Measurements from ENCODE around the gene WDR18. TPM values are rescaled to one million over a fixed set of nuclear protein-coding genes. Genes with fewer than 3 reads are reported as not detected.

The WDR18 gene
- total RNA-seq, 2 donors from 2014 or later, result 18.2 to 42.8 TPM

DNA sequence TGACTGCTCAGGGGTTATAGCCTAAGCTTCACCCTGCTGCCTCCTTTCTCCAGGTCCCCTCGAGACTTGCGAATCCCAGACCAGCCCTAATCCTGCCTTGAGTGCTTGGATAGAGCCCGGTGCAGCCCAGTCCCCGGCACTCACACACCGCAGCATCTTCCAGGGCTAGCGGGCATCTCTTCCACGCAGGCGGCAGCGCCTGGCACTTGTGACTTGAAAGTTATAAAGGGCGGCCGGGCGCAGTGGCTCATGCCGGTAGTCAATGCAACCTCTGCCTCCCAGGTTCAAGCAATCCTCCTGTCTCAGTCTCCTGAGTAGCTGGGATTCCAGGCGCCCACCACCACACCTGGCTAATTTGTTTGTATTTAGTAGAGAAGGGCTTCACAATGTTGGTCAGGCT is 1.9 kb downstream of the WDR18 start:
- H3K36me3 Mint-ChIP-seq (ENCODE audit: low read depth), result no peaks in the 10 kb centered on the region
- H3K4me3 Mint-ChIP-seq, result peak overlapping the region; percentile 33
- H3K4me1 Mint-ChIP-seq, result peaks cover 15% of the 10 kb centered on the region
- no peaks in the 10 kb centered on the region for H3K27me3 Mint-ChIP-seq
- peak overlapping the region; percentile 94 for H3K27ac Mint-ChIP-seq
- no peaks in the 10 kb centered on the region for H3K9me3 ChIP-seq (ENCODE audit: control insufficient read depth, low read length, poor library complexity, severe bottlenecking)
- DNase-seq, result no peak
- ATAC-seq, result no peak

DNA sequence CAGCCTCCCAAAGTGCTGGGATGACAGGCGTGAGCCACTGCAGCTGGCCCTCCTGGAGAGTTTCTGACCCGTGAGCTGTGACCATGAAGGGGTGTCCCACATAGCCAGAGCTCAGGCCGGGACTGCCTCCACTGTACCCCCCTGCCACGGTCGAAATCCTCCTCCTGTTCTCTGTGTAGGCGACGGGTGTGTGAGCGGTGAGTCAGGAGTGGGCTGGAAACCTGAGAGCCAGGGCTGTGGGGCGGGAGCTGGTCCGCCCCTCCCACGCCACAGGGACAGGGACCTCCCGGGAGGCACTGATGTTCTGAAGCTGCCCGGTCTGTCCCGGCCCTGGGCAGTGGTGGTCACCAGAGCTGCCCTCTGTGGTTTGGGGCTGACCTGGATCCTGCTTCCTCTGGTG is 3.9 kb downstream of the WDR18 start:
- Mint-ChIP-seq H3K36me3 (ENCODE audit: low read depth) (no peaks in the 10 kb centered on the region), H3K27me3 (no peaks in the 10 kb centered on the region), H3K27ac (no peak overlapping the region), H3K4me3 (no peak overlapping the region), H3K4me1 (peaks cover 15% of the 10 kb centered on the region)
- no peak for ATAC-seq
- H3K9me3 ChIP-seq (ENCODE audit: control insufficient read depth, low read length, poor library complexity, severe bottlenecking), result no peaks in the 10 kb centered on the region
- no peak for DNase-seq

DNA sequence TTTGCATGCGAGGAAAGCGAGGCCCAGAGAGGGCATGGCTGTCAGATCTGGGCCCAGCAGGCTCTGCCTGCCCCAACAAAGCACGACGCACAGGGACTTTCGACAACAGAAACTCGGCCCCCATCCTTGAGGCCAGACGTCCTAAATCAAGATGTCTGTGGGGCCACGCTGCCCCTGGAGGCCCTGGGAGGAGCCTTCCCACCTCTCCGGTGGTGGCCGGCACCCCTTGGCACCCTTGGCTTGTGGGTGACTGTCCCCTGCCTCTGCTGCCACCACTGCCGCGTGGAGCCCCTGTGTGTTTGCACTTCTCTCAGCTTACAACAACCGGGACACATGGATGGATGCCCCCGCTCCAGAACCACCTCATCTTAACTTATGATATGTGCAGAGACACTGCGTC is 4.4 kb downstream of the WDR18 start:
- DNase-seq (no peak), ATAC-seq (no peak)
- Mint-ChIP-seq H3K27ac (no peak overlapping the region), H3K4me1 (peaks cover 15% of the 10 kb centered on the region), H3K27me3 (no peaks in the 10 kb centered on the region), H3K4me3 (no peak overlapping the region), H3K36me3 (ENCODE audit: low read depth) (no peaks in the 10 kb centered on the region)
- H3K9me3 ChIP-seq (ENCODE audit: control insufficient read depth, low read length, poor library complexity, severe bottlenecking), result no peaks in the 10 kb centered on the region

DNA sequence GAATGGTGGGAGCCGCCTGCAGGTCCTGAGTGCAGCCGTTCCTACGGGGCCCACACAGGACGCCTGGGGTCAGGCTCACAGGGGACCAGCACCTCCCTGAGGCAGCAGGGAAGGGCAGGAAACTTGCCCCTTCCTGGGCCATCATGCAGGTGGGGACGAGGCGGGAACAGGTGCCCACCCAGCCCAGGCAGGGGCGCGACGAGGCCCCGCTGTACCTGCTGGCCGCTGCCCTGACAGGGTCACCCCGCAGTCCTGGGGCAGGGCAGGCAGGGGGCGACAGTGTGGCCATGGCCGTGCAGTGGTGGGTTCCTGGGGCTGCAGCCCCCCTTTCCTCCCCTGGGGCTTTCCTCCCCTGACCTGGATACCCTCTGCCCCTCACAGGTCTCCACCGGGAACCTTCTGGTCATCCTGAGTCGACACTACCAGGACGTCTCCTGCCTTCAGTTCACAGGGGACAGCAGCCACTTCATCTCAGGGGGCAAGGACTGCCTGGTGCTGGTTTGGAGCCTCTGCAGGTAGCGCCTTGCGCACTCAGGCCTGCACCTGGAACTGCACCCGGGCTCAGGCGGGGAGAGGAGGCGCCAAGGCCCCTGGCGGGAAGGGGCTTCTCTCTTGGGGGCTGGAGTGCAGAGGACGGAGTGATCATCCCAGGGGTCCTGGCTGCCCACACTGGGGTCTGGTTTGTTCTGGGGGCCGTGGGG is 5.4 kb downstream of the WDR18 start:
- no peak overlapping the region for H3K27ac Mint-ChIP-seq
- DNase-seq (no peak), ATAC-seq (no peak)
- H3K4me3 Mint-ChIP-seq, result no peak overlapping the region
- H3K9me3 ChIP-seq (ENCODE audit: control insufficient read depth, low read length, poor library complexity, severe bottlenecking), result no peaks in the 10 kb centered on the region
- H3K4me1 Mint-ChIP-seq, result peaks cover 11% of the 10 kb centered on the region
- no peaks in the 10 kb centered on the region for H3K27me3 Mint-ChIP-seq
- no peaks in the 10 kb centered on the region for H3K36me3 Mint-ChIP-seq (ENCODE audit: low read depth)

DNA sequence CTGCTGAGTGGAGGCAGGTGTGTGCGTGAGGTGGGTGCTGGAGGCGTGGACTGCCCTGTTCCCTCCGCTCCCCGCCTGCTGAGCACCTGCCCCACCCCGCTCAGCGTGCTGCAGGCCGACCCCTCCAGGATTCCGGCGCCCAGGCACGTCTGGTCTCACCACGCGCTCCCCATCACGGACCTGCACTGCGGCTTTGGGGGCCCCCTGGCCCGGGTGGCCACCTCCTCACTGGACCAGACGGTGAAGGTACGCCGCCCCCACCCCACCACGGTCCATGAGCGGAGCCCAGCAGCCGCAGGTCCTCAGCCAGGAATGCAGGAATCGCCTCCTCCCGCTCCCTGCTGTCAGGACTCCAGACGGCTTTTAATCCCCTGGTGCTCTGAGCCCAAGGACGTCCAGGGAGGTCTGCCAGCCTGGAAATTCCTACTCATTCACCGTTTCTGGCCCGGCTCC is 6.0 kb downstream of the WDR18 start:
- H3K9me3 ChIP-seq (ENCODE audit: control insufficient read depth, low read length, poor library complexity, severe bottlenecking), result no peaks in the 10 kb centered on the region
- ATAC-seq (no peak), DNase-seq (no peak)
- Mint-ChIP-seq H3K4me3 (no peak overlapping the region), H3K27ac (no peak overlapping the region), H3K4me1 (peaks cover 7% of the 10 kb centered on the region), H3K36me3 (ENCODE audit: low read depth) (no peaks in the 10 kb centered on the region), H3K27me3 (no peaks in the 10 kb centered on the region)

DNA sequence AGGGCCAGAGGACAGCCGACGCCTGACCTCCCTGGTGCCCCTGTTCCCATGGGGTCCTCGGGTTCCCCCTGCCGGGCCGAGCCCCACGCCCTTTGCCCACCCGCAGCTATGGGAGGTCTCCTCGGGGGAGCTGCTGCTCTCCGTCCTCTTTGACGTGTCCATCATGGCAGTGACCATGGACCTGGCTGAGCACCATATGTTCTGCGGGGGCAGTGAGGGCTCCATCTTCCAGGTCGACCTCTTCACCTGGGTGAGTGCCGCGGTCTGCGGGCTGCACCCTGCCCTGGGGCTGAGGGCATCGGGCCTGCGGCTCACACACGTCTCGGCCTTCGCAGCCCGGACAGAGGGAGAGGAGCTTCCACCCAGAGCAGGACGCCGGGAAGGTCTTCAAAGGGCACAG is 6.6 kb downstream of the WDR18 start:
- H3K9me3 ChIP-seq (ENCODE audit: control insufficient read depth, low read length, poor library complexity, severe bottlenecking), result no peaks in the 10 kb centered on the region
- Mint-ChIP-seq H3K27ac (no peak overlapping the region), H3K4me1 (peaks cover 4% of the 10 kb centered on the region), H3K27me3 (no peaks in the 10 kb centered on the region), H3K4me3 (no peak overlapping the region), H3K36me3 (ENCODE audit: low read depth) (no peaks in the 10 kb centered on the region)
- DNase-seq (no peak), ATAC-seq (no peak)

DNA sequence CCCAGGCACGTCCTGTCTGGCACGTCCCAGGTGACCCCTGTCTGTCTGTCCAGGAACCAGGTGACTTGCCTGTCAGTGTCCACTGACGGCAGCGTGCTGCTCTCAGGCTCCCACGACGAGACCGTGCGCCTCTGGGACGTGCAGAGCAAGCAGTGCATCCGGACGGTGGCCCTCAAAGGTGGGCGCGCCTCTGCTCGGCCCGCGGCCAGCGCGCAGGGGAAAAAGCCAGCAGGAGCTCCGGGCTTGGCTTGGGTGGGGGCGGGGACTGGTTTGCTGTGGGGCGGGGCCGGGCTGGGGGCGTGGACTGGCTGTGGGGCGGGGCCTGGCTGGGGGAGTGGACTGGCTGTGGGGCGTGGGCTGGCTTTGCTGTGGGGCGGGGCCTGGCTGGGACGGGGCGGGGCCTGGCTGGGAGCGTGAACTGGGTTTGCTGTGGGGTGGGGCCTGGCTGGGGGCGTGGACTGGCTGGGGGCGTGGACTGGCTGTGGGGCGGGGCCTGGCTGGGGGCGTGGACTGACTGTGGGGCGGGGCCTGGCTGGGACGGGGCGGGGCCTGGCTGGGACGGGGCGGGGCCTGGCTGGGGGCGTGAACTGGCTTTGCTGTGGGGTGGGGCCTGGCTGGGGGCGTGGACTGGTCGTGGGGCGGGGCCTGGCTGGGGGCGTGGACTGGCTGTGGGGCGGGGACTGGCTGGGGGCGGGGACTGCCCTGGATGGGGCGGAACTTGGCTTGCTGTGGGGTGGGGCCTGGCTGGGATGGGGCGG is 7.2 kb downstream of the WDR18 start:
- ATAC-seq (peak; percentile 73), DNase-seq (peak; percentile 54 to 62 (median 55))
- Mint-ChIP-seq H3K27ac (no peak overlapping the region), H3K36me3 (ENCODE audit: low read depth) (no peaks in the 10 kb centered on the region), H3K4me3 (no peak overlapping the region), H3K4me1 (peaks cover 8% of the 10 kb centered on the region), H3K27me3 (no peaks in the 10 kb centered on the region)
- H3K9me3 ChIP-seq (ENCODE audit: control insufficient read depth, low read length, poor library complexity, severe bottlenecking), result no peaks in the 10 kb centered on the region

DNA sequence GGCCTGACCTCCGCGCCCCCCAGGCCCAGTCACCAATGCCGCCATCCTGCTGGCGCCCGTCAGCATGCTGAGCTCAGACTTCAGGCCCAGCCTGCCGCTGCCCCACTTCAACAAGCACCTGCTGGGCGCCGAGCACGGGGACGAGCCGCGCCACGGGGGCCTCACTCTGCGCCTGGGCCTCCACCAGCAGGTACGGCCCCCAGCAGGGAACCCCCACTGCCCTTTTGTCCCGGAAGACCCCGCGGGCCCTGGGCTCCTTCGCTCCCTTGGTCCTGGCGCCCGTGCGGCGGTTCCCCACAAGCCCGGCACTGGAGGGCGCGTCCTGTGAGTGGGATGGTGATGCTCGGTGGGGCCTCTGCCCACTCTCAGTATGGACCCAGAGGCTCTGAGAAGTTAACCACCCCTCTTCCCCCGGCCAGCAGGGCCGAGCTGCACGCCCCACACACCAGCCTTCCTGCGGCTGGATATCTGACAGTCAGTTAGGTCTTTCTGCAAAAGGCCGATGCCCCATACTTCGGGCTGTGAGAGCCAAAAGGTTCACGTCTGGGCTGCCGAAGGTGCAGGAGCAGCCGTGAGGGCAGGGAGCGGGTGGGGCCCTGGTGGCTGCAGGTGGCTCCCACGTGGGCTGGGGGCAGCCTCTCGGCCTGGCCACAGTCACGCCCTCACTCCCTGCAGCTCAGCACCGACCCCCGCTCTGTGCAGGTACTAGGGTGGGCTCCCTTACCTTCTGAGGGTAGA is 8.0 kb downstream of the WDR18 start:
- no peaks in the 10 kb centered on the region for H3K9me3 ChIP-seq (ENCODE audit: control insufficient read depth, low read length, poor library complexity, severe bottlenecking)

DNA sequence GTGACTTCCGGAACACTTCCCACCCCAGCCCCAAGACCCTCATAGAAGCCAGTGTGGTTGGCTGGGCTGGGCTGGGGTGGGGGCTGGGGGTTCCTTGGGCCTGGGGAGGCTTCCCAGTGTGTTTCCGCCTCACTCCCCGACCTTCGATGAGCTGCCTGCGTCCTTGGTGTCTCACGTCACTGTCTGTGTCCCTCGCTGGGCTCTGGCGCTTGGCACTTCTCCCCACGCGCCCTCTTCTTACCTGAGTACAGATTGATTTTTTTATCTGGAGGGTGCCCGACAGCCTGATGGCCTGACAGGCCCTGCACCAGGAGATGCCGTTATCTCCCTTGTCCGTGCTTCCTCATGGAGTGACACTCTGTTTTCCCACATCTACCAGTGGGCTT is 8.5 kb downstream of the WDR18 start:
- H3K27me3 Mint-ChIP-seq, result no peaks in the 10 kb centered on the region
- DNase-seq, result no peak
- no peaks in the 10 kb centered on the region for H3K36me3 Mint-ChIP-seq (ENCODE audit: low read depth)
- H3K9me3 ChIP-seq (ENCODE audit: control insufficient read depth, low read length, poor library complexity, severe bottlenecking), result no peaks in the 10 kb centered on the region
- H3K4me1 Mint-ChIP-seq, result peaks cover 6% of the 10 kb centered on the region
- ATAC-seq, result no peak
- peak overlapping the region; percentile 34 for H3K27ac Mint-ChIP-seq
- no peak overlapping the region for H3K4me3 Mint-ChIP-seq

More for the DNA sequence above, 8.0 kb downstream of the WDR18 start:
- no peaks in the 10 kb centered on the region for H3K36me3 Mint-ChIP-seq (ENCODE audit: low read depth)
- H3K4me1 Mint-ChIP-seq, result peaks cover 6% of the 10 kb centered on the region
- ATAC-seq (no peak), DNase-seq (no peak)
- H3K4me3 Mint-ChIP-seq, result no peak overlapping the region
- no peak overlapping the region for H3K27ac Mint-ChIP-seq
- H3K27me3 Mint-ChIP-seq, result no peaks in the 10 kb centered on the region

DNA sequence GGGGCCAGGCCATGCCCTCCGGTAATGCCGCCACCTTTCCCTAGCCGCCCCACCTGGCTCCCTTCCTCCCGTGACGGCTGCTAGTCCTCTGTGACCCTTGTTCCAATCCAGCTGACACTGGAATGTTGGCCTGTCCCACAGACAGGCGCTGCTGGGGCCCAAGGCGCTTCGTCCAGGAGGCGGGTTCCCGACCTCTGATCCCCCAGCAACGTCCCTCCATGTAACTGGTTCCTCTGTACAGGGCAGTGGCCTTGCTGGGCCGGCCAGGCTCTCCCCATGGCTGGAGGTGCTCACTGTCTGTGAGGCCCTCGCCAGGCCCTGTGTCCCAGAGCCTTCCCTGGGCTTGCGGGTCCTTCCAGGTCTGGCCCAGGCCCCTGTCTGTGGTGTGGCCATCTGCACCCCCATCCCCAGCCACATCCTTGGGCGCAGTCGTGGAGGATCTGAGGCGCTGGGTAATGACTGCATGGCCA is 9.3 kb downstream of the WDR18 start:
- Mint-ChIP-seq H3K36me3 (ENCODE audit: low read depth) (no peaks in the 10 kb centered on the region), H3K27me3 (no peaks in the 10 kb centered on the region), H3K4me3 (peak overlapping the region; percentile 49), H3K27ac (peak overlapping the region; percentile 34), H3K4me1 (peaks cover 9% of the 10 kb centered on the region)
- no peaks in the 10 kb centered on the region for H3K9me3 ChIP-seq (ENCODE audit: control insufficient read depth, low read length, poor library complexity, severe bottlenecking)
- ATAC-seq (no peak), DNase-seq (no peak)

DNA sequence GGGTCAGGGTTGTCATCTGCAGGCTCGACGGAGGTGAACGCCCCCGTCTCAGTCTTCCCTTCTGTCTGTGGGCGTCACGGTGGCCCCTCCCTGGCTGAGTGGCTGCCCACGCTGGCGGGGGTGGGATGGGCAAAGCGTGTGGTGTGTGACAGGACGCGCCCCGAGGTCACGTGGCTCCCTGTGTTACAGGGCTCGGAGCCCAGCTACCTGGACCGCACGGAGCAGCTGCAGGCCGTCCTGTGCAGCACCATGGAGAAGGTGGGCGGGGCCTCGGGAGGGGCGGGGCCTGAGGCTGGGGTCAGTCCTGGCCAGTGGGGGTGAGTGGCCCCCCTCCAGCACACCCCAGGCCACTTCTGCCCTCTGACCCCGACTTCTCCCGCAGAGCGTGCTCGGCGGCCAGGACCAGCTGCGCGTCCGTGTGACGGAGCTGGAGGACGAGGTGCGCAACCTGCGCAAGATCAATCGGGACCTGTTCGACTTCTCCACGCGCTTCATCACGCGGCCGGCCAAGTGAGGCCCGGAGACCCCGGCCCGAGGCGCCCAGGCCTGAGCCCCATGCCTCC is 9.8 kb downstream of the WDR18 start:
- no peak for ATAC-seq
- H3K36me3 Mint-ChIP-seq (ENCODE audit: low read depth), result peaks cover 2% of the 10 kb centered on the region
- H3K4me3 Mint-ChIP-seq, result no peak overlapping the region
- DNase-seq, result no peak
- H3K4me1 Mint-ChIP-seq, result peaks cover 9% of the 10 kb centered on the region
- no peaks in the 10 kb centered on the region for H3K9me3 ChIP-seq (ENCODE audit: control insufficient read depth, low read length, poor library complexity, severe bottlenecking)
- peak overlapping the region; percentile 34 for H3K27ac Mint-ChIP-seq
- H3K27me3 Mint-ChIP-seq, result peaks cover 3% of the 10 kb centered on the region

DNA sequence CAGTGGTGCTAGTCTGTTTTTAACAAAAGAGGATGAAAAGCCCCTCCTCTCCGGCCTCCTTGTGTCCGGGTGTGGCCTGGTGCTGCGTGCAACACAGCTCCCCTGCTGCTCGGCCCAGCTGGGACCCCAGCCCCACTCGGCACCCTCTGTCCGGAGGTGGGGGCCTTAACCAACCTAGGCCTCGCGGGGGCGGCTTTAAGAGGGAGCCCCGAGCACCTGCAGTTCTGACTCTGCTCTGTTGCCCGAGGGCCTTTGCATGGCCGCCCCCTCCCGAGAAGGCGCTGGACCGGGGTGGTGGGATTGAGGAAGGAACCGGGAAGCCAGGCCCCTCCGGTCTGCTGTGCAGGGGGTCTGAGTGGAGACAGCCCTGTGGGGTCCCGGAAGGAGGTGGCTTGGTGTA is 10.4 kb downstream of the WDR18 start:
- Mint-ChIP-seq H3K36me3 (ENCODE audit: low read depth) (peaks cover 6% of the 10 kb centered on the region), H3K27me3 (peaks cover 8% of the 10 kb centered on the region), H3K4me1 (peaks cover 13% of the 10 kb centered on the region), H3K4me3 (no peak overlapping the region), H3K27ac (no peak overlapping the region)
- DNase-seq (no peak), ATAC-seq (no peak)
- H3K9me3 ChIP-seq (ENCODE audit: control insufficient read depth, low read length, poor library complexity, severe bottlenecking), result no peaks in the 10 kb centered on the region
